ENCODE data around the gene SV2C.

Gene SV2C

GRCh38 chr5:76050134-76050533, 33.0 kb upstream of the SV2C start:
- TF ChIP-seq CTCF (IDR thresholded peaks at IDR 0.05; ENCODE audit: low read depth, low read length, missing control alignments), result no peak
- H3K27ac ChIP-seq, result no peak overlapping the region
- H3K36me3 ChIP-seq (replicated peaks), result no peaks in the 10 kb centered on the region
- in situ Hi-C loops (cut with HindIII; ENCODE audit: low pct_ligation_motif_present, low sequenced_read_pairs), result no loop called here
- H3K27me3 ChIP-seq (replicated peaks), result no peaks in the 10 kb centered on the region
- no peak overlapping the region for H3K4me3 ChIP-seq (ENCODE audit: low read depth, low read length)
- no peak for DNase-seq

GRCh38 chr5:76062502-76063041, 20.6 kb upstream of the SV2C start:
- DNase-seq, result no peak
- no peaks in the 10 kb centered on the region for H3K27me3 ChIP-seq (replicated peaks)
- no peak overlapping the region for H3K27ac ChIP-seq
- in situ Hi-C loops (cut with HindIII; ENCODE audit: low pct_ligation_motif_present, low sequenced_read_pairs), result no loop called here
- H3K4me3 ChIP-seq (ENCODE audit: low read depth, low read length), result no peak overlapping the region
- TF ChIP-seq CTCF (IDR thresholded peaks at IDR 0.05; ENCODE audit: low read depth, low read length, missing control alignments), result no peak
- H3K36me3 ChIP-seq (replicated peaks), result no peaks in the 10 kb centered on the region

GRCh38 chr5:76065258-76065657, 17.9 kb upstream of the SV2C start:
- no peaks in the 10 kb centered on the region for H3K36me3 ChIP-seq (replicated peaks)
- in situ Hi-C loops (cut with HindIII; ENCODE audit: low pct_ligation_motif_present, low sequenced_read_pairs), result no loop called here
- H3K4me3 ChIP-seq (ENCODE audit: low read depth, low read length), result no peak overlapping the region
- H3K27ac ChIP-seq, result no peak overlapping the region
- no peak for TF ChIP-seq CTCF (IDR thresholded peaks at IDR 0.05; ENCODE audit: low read depth, low read length, missing control alignments)
- no peaks in the 10 kb centered on the region for H3K27me3 ChIP-seq (replicated peaks)
- DNase-seq, result no peak

GRCh38 chr5:76069061-76069735, 14.0 kb upstream of the SV2C start:
- Histone ChIP-seq H3K27me3 (replicated peaks) (no peaks in the 10 kb centered on the region), H3K4me3 (ENCODE audit: low read depth, low read length) (no peak overlapping the region), H3K27ac (no peak overlapping the region), H3K36me3 (replicated peaks) (no peaks in the 10 kb centered on the region)
- DNase-seq, result no peak
- TF ChIP-seq CTCF (IDR thresholded peaks at IDR 0.05; ENCODE audit: low read depth, low read length, missing control alignments), result no peak
- in situ Hi-C loops (cut with HindIII; ENCODE audit: low pct_ligation_motif_present, low sequenced_read_pairs), result no loop called here

GRCh38 chr5:76074487-76075065, 8.6 kb upstream of the SV2C start:
- DNase-seq, result no peak
- peak; percentile 44 for TF ChIP-seq CTCF (IDR thresholded peaks at IDR 0.05; ENCODE audit: low read depth, low read length, missing control alignments)
- no peak overlapping the region for H3K4me3 ChIP-seq (ENCODE audit: low read depth, low read length)
- in situ Hi-C loops (cut with HindIII; ENCODE audit: low pct_ligation_motif_present, low sequenced_read_pairs), result no loop called here
- H3K36me3 ChIP-seq (replicated peaks), result no peaks in the 10 kb centered on the region
- no peaks in the 10 kb centered on the region for H3K27me3 ChIP-seq (replicated peaks)
- no peak overlapping the region for H3K27ac ChIP-seq

Measured in brain microvascular endothelial cell (primary cell).